Measurements from ENCODE around the gene SLC23A2.

DNA sequence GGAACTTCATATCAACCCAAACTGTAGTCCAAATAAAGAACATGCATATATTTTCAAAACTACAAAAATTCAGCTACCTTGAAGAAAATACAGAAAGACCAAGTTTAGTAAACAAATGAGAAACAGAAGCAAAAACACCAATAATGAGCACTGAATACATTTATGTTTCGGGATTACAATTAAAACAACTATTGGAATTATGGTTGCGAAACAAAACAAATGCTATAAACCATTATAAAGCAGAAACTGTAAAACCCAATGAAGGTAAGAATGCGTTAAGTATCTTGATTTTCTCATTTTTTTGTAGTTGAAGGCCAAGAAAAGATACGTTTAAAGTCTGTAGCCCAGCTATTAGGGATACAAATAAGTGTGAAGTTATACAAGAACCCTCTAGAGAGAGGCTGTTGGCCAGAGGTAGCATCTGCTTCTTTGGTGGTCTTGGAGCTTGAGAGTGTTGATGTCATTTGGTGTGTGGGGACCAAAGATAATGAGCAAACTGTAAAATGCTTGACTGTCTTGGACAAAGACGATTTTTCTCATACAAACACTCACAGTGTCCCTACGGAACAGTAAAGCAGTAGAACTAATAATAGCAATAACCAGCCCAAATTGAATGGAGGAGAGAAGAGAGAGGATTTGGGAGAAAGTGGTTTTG, 168.1 kb downstream of the SLC23A2 start:
- TF ChIP-seq ARNTL (CRISPR knock-in tag; IDR thresholded peaks at IDR 0.05; ENCODE audit: borderline replicate concordance, low read depth) (no peak), TCF4 (CRISPR knock-in tag; IDR thresholded peaks at IDR 0.05; ENCODE audit: borderline replicate concordance) (no peak), SNAI2 (CRISPR knock-in tag; IDR thresholded peaks at IDR 0.05) (no peak), ZC3H10 (CRISPR knock-in tag; IDR thresholded peaks at IDR 0.05) (no peak), ZFP30 (CRISPR knock-in tag; IDR thresholded peaks at IDR 0.05) (no peak), ESRRG (CRISPR knock-in tag; IDR thresholded peaks at IDR 0.05) (no peak), TOX (CRISPR knock-in tag; IDR thresholded peaks at IDR 0.05; ENCODE audit: borderline replicate concordance) (no peak), ZNF8 (CRISPR knock-in tag; IDR thresholded peaks at IDR 0.05) (no peak), OSR1 (CRISPR knock-in tag; IDR thresholded peaks at IDR 0.05) (no peak), ZNF70 (CRISPR knock-in tag; IDR thresholded peaks at IDR 0.05) (no peak), ZNF565 (CRISPR knock-in tag; conservative IDR thresholded peaks at IDR 0.05; ENCODE audit: low read depth) (no peak)
- TF ChIP-seq, protein P1, sequence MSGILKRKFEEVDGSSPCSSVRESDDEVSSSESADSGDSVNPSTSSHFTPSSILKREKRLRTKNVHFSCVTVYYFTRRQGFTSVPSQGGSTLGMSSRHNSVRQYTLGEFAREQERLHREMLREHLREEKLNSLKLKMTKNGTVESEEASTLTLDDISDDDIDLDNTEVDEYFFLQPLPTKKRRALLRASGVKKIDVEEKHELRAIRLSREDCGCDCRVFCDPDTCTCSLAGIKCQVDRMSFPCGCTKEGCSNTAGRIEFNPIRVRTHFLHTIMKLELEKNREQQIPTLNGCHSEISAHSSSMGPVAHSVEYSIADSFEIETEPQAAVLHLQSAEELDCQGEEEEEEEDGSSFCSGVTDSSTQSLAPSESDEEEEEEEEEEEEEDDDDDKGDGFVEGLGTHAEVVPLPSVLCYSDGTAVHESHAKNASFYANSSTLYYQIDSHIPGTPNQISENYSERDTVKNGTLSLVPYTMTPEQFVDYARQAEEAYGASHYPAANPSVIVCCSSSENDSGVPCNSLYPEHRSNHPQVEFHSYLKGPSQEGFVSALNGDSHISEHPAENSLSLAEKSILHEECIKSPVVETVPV (CRISPR knock-in tag; IDR thresholded peaks at IDR 0.05) = no peak
- TF ChIP-seq, protein P2, sequence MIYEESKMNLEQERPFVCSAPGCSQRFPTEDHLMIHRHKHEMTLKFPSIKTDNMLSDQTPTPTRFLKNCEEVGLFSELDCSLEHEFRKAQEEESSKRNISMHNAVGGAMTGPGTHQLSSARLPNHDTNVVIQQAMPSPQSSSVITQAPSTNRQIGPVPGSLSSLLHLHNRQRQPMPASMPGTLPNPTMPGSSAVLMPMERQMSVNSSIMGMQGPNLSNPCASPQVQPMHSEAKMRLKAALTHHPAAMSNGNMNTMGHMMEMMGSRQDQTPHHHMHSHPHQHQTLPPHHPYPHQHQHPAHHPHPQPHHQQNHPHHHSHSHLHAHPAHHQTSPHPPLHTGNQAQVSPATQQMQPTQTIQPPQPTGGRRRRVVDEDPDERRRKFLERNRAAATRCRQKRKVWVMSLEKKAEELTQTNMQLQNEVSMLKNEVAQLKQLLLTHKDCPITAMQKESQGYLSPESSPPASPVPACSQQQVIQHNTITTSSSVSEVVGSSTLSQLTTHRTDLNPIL (CRISPR knock-in tag; IDR thresholded peaks at IDR 0.05; ENCODE audit: low read depth) = no peak
- TF ChIP-seq, protein P3, sequence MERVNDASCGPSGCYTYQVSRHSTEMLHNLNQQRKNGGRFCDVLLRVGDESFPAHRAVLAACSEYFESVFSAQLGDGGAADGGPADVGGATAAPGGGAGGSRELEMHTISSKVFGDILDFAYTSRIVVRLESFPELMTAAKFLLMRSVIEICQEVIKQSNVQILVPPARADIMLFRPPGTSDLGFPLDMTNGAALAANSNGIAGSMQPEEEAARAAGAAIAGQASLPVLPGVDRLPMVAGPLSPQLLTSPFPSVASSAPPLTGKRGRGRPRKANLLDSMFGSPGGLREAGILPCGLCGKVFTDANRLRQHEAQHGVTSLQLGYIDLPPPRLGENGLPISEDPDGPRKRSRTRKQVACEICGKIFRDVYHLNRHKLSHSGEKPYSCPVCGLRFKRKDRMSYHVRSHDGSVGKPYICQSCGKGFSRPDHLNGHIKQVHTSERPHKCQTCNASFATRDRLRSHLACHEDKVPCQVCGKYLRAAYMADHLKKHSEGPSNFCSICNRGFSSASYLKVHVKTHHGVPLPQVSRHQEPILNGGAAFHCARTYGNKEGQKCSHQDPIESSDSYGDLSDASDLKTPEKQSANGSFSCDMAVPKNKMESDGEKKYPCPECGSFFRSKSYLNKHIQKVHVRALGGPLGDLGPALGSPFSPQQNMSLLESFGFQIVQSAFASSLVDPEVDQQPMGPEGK (CRISPR knock-in tag; IDR thresholded peaks at IDR 0.05; ENCODE audit: borderline replicate concordance) = no peak

Data from SK-N-SH treated with all-trans-retinoic acid at 6 μM for 48 hours (cell line).